GM19025 (cell line): ENCODE measurements around the gene NUDT2.
A peak's percentile ranks its signal among the peaks of the same experiment; 100 is the strongest.
"Not testable (repeated sequence)": the region's sequence is repeated elsewhere in the genome, so short reads cannot be mapped to it uniquely, and the experiment has no call there.

Experiments
- ATAC-seq: cut with Tn5 transposase; IDR thresholded peaks from one replicate; pipeline ENCODE4 v1.9.1; 2021; ENCODE audit warnings: mild to moderate bottlenecking, low read depth, moderate library complexity; ENCODE audit not compliant: unreplicated experiment

NUDT2 gene

GRCh38 chr9:34328987-34329832 lies at the start of gene NUDT2, which contains the start of gene KIF24:
NUDT2 (plus strand) TSS chr9:34329569; CDS start chr9:34339040, 9,471 bp downstream.
KIF24 (minus strand) TSS chr9:34329268; CDS start chr9:34311346, 17,922 bp downstream.
- peak; percentile 94 for ATAC-seq

GRCh38 chr9:34282096-34282495 lies 47.3 kb upstream of the NUDT2 start:
- ATAC-seq = no peak

- ATAC-seq = no peak
These were observed 40.2 kb upstream of the NUDT2 start for GRCh38 chr9:34289159-34289558.

- ATAC-seq = no peak
These were observed 38.3 kb upstream of the NUDT2 start for GRCh38 chr9:34291023-34291422.

- ATAC-seq = no peak
These were observed 37.9 kb upstream of the NUDT2 start for GRCh38 chr9:34291423-34291822.

- no peak for ATAC-seq
These were observed 36.8 kb upstream of the NUDT2 start for GRCh38 chr9:34292552-34292951.

- not testable (repeated sequence) for ATAC-seq
These were observed 28.3 kb upstream of the NUDT2 start for GRCh38 chr9:34301064-34301463.

GRCh38 chr9:34308316-34308715 lies 21.1 kb upstream of the NUDT2 start:
- not testable (repeated sequence) for ATAC-seq

DNA sequence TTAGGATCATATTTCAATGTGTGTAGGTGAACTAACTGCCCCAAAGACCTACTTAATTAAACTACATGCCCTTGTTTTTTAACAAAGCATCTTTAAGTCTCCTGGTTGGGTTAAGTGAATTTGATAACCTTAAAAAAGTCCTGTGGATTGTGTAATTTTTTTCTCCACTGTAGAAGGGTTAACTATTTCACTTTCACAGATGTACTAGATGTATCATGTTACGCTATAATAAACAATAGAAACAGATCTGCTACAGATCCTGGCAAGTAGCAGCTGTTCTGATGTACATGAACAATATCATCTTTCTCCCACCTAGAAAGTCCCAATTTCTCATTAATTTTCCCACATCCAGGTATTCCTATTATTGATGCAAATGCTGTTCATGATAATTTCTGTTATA lies 19.2 kb upstream of the NUDT2 start:
- ATAC-seq = no peak

DNA sequence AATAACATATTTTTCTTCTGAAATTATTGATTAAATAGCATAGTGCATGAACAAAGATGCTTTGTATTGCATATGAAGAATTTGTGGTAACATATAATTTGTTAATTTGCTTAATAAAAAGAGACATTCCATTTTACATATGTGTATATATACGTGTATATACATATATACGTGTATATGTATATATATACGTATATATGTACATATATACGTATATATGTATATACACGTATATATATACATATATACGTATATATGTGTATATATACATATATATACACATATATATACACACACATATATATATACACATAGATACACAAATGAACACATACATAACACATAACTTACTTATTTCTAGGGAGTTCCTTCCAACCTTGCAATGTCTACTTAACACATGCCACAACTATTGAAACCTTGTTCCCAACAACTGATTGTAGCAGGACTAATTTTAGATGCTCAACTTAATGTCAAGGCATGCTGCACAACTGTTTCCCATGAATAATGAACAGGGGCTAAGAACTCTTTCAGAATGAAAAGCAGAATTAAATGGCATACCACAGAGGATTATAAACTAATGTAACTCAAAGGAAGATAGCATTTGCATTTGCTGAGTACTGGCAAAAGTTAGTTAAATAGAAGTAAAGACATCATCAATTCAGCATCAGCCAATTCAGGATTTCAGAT lies 17.7 kb upstream of the NUDT2 start:
- ATAC-seq = no peak

GRCh38 chr9:34317436-34317835 lies 11.9 kb upstream of the NUDT2 start:
- no peak for ATAC-seq

DNA sequence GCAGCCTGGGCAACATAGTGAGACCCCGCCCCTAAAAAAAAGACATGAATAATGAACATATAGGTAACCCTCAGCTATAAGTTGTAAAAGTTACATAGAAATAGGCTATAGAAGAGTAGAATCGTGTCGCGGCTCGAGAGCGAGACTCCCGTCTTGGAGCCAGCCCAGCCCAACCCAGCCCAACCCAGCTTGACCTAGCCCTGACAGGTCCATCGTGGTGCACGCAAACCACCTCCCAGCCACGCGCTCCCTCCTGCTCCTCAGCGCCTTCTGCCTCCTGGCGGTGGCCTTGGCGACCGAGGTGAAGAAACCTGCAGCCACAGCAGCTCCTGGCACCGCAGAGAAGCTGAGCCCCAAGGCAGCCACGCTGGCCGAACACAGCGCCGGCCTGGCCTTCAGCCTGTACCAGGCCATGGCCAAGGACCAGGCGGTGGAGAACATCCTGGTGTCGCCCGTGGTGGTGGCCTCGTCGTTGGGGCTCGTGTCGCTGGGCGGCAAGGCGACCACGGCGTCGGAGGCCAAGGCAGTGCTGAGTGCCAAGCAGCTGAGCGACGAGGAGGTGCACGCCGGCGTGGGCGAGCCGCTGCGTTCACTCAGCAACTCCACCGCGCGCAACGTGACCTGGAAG lies 11.1 kb upstream of the NUDT2 start:
- ATAC-seq = no peak

DNA sequence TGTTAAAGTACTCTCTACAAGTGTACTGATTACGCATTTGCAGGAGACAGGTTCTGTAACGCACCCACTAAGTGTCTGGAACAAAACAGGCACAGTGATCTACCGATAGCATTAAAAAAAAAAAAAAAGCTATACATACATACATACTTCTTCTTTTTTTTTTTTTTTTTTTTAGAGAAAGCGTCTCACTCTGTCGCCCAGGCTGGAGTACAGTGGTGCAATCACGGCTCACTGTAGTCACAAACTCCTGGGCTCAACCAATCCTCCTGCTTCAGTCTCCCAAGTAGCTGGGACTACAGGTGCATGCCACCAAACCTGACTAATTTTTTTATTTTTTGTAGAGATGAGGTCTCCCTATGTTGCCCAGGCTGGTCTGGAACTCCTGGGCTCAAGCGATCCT lies 7.9 kb upstream of the NUDT2 start:
- no peak for ATAC-seq

DNA sequence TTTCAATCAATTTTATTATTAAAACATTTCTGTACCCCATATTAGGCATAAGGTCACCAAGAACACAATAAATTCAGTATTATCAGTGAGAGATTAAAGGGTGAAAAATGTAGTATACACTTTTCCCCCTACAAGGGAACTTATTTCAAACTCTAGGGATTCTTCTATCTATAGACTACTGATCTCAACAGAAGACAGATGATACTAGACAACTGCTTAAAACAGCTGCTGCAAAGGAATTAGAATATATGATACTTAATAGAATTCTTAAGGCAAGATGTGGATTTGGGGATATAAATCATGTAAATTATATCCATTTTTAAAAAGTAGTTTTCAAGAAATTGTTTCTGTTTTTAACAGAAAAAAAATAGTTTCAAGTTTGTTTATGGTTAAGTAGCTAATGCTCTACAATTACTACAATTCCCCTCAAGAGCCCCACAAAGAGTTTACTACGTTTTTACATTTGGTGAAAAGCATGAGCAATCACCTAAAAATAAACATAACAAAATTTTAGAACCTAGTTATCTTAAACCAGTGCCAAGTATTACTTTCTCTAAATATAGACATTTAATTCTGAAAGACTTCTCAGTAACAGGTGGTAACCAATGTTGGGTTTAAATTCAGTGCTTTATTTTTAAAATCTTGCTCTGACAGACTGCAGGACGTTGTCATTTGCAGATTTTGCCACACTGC lies 6.3 kb upstream of the NUDT2 start:
- ATAC-seq = no peak

DNA sequence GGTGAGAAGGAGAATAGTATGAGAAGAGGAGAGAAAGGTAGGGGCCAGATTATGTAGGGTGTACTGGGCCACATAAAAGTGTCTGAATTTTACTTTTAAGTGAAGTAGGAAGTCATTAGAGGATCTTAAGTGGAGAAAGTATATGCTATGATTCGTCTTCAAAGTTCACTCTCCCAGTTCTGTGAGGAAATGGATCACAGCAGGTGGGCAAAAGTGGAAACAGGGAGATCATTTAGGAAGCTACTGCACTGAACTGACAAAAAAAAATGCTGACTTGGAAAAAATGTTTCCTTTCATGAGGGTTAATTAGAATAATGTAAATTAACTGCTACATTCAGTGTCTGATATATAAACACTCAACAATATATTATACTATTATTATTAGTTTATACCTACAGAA lies 2.7 kb upstream of the NUDT2 start:
- no peak for ATAC-seq

DNA sequence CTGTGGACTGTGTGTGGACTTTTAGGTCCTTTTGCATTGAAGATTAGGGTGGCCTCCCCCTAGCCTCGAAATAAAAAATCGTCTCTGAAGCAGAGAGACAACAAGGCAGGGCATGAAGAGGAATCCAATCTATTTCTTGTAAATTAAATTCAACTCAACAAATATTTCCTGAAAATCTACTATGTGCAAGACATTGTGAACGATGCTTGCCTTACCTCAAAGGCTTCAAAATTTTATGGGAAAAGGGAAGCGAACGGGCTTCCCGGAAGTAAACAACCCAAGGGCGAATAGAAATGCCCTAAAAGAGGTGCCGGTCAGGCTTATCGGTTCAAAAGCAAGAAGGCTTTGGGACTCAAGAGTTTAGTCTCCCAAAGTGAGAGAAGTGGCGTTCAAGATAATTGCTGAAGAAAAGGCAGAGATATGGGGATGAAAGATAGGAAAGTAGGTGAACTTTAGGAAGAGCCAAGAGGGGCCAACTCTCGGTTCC lies 826 bp upstream of the NUDT2 start:
- ATAC-seq = no peak

- ATAC-seq = no peak
These were observed 1.8 kb downstream of the NUDT2 start for GRCh38 chr9:34331196-34331595.

GRCh38 chr9:34332076-34332964 lies 3.0 kb downstream of the NUDT2 start:
- no peak for ATAC-seq

GRCh38 chr9:34333836-34334235 lies 4.5 kb downstream of the NUDT2 start:
- ATAC-seq = no peak
